AML-193 (cell line): Measurements from ENCODE around the gene IRX1.

ENCODE experiments used
- DNase-seq, 2 experiments: peaks; one replicate each; lab custom pipeline; 2025; lab: John Stamatoyannopoulos, UW

IRX1 gene

DNA sequence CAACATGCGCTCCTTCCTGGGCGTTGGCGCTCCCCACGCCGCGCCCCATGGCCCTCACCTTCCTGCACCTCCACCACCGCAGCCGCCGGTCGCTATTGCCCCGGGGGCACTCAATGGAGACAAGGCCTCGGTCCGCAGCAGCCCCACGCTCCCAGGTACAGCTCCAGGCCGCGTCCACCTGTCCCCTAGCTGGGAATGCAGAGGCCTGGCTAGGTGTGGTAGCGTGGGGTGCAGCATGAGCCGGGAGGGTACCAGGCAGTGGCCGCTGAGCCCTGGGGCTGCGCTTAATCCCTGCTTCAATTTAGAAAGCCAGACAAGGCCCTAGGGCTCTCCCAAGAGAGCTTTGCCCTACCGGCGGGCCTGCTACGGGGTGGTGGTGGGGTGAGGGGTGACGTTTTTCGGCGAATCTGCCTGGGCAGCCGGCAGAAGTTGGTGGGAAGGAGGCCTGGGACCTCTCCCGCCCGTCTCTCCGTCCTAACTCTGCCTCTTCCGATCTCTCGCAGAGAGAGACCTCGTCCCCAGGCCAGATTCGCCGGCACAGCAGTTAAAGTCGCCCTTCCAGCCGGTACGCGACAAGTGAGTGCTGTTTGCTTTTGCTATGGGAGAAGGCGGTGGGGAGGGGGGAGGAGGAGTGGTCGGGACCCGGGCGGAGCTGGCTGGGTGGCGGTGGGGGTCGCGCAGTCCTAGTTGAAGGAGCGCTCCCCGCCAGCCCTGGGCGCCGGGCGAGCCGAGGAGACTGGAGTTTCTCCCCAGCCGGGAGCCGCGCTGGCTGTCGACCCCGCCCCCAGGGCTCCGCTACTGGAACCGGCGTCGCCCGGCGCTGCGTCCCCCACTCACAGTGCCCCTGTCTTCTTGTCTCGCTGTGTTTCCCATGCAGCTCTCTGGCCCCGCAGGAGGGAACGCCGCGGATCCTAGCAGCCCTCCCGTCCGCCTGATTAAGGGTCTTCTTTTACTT is 4.8 kb downstream of the IRX1 start:
- no peak for DNase-seq

DNA sequence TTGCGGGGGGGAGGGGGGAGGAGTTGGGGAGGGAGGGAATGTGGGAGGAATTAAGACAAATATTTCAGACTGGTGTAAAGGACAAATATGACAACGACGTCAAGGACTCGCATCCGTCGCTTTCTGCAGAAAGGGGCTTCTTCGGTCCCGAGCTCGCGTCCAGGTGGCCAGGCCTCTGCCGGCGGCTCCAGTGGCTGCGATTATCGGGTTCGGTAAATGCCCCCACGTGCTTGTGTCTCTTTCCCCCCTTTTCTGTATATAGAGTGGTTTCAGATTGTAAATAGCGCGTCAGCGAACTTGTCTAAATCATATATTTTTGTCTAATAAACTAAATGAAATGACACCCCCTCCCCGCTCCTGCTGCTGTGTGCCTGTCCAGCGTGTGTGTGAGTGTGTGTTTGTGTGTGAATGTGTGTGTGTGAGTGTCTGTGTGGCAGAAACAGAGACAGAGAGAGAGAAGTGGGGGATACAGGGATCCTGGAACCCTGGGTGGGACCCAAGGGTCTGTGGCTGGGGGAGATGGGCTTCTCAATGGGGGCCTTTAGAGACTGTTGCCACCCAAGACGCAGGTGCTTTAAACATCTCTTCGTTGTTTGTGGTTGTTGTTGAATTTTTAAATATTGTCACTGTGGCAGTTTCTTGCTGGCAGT is 5.6 kb downstream of the IRX1 start:
- no peak for DNase-seq

DNA sequence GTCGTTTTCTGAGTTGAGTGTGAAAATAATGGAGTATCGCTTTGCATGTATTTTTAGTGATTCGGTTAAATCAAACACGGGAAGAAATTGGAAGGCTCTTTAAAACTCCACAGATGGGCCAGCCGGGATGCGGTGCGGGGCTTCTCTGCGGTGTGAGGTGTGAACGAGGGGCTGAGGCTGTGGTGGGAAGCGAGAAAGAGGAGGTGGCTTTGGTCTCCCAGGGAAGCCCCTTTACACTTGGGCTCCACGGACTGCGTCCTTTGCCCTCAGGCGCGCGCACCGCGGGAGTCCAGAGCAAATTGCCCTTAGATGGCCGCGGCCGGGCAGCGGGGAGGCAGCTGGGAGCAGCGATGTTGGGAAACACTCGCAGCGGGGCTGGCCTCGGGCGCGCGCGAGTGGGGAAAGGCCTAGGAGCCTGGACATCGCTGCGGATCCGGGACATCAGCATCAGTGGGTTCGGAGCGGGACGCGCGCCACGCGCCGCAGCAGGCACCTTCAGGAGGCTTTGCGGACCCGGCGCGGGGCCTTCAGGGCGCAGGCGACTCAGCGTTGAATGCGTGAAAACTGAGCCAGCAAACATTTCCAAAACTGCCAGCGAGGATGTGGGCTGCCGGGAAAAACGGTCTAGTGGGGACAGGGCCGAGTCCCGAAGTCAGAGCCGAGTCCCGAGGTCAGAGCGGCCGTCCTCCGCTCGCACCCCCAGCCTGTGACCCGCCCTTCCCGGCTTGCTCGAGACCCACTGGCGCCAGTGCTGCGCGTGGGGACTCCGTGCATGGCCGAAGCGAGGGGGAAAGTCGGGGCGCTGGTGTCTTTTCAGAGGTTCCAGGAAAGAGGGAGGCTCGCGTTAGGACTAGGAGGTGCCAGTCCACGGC is 6.5 kb downstream of the IRX1 start:
- no peak for DNase-seq

DNA sequence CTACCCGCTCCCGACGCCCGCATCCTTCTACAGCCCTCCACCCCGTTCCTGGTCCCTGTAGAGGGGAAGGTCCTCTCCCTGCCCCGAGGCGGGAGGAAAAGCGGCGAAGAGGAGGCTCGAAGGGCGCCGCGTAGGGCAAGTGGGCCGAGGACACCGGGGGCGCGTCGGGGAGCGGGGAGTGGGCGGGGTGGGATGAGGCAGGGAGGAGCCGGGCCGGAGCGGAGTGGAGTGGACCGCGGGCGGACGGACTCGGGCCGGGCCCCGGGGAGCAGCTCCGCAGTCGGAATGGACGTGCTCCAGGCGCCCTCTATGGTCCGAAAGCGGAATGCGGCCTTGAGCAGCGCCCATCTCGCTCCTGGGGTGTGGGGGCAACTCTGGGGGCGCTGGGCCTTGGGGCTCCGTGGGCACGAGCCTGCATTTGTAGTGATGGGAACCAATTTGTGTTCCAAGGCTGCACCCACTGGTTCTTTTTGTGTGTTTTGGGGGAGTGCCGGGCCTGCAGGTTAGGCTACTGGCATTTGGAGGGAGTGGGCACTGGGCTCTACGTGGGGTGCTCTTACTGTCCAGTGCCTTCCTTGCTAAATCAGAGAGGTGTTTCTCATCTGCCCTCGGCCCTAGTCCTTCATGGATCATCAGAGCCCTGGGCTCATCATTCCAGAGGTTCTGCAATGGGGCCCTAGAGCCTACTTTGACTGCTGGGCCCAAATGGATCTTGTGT is 7.3 kb downstream of the IRX1 start:
- DNase-seq, result no peak

DNA sequence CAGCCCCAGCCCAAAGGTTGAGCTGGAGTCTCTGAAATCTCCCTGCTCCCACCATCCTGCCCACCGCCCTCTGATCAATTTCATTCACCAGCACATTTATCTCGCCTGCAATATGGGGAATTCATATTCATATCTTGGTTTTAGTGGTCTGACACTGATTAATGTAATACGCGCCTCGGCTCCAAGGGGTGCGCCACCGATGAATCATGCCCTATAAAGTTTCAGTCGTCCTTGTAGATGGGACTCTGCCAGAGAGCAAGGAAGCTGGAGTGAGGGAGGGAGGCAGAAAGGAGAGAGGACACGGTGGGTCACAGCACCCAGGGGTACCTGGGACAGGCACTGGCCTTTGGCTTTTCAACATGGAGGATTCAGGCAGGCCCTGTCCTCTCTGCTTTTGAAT is 8.9 kb downstream of the IRX1 start:
- no peak for DNase-seq

DNA sequence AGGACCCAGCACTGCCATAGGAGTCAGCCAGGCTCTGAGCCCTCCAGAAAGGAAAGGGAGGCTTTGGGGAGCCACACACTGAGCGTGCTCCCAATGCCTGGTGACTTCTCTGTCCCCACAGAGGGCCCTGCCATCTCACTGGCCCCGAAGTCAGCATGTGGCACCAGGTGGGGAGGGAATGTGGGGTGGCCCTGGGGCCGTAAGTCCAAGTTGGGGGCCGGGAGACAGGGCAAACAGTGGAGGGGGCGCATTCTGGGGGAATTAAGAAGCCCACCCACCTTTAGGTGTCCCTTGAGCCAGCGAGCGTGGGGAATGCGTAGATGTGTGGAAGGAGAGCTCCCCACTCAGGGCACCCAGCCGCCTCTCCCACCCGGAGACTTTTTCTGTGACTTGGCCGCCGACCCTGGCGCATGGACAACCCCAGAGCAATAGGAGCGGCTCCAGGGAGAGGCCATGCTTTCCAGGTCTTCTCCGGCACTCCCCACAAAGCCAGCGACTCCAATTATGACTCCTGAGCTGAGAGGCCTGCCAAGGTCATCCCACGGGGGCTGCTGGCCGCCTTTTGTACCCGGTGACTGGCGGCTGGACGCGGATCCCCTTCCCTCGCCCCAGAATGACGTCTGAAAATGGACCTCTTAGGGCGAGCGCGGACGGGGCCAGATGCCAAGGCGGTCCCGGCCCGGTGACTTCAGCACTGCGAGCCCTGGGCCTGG is 9.8 kb downstream of the IRX1 start:
- DNase-seq, result no peak

DNA sequence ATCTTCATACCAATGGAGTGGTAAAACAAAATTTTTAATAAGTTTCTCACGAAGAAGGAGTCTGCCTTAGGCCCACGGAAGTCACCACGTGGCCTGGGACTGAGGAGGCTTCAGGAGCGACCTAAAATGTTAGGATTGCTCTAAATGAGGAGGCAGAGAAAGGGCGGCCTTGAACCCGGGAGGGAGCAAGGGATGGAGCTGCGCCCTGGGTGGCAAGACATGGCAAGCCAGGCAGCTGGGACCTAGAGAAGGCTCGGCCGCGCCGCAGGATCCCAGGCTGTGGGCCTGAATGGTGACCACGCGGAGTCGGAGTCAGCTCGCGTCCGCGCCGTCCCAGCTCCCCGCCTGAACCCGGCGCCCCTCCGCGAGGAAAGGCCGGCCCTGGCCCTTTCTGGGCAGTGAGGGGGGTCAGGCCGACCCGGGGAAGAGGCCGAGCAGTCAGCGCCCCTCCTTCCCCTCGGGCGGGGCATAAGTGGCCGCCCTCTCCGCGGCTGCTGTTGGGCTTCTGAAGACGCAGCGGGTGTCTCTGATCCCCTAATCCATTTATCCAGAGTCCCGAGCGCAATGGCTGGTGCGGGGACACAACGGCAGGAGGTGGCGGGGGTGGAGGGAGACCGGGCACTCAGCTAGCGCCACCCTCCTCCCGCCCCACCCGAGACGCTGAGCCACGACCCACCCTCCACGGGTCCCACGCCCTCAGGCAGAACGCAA is 10.6 kb downstream of the IRX1 start:
- DNase-seq, result no peak

DNA sequence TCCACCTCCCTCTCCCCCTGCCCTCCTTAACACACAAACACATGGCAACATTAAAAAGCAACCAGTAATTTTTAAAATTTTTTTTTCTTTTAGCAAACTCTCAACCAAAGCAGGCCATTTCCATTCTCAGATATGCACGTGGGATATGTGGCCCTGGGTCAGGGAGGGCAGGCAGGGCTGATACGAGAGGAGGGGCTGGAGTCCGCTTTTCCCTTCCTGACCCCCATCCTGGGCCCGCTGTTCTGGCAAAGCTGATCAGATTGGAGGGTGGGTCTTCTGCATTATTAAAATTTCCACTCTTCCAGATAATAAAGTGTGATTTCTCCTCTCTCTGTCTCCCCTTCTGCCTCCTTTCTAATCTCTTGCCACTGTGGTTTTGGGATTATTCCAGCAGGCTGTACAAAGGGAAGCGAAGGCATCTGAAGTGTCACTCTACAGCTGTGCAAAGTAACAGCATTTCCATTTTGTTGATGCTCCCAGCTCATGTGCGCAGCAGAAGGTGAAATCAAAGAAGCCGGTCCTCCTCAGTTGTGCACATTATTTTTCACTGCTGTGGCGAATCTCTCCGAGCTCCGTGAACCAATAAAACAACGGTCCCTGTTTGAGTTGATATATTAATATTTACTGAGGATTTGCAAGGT is 12.0 kb downstream of the IRX1 start:
- no peak for DNase-seq

DNA sequence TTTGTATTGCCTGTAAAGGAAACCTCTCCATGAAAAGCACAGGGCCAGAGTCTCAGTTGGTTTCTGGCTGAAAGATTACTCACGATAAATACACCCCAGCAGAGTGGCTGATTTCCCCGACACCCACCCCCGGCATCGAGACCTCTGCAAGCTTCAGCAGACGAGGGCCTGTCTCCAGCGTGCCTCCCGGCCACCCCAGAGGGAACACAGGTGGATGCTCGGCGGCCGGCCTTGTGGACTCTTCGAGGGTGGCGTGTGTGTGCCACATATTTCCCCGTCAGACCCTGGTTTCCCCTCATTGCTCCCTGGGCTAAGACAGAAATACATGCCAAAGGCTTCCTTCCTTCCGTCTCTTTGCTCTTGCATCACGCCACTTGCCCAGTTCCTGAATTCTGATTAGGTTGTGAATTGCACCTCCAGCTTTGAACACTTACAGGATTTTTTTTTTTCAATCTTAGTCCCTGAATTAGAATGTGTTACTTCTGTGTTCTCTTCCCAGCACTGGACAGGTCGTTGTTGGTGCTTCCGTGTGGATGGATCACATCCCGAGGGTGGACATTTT is 13.6 kb downstream of the IRX1 start:
- DNase-seq, result no peak

DNA sequence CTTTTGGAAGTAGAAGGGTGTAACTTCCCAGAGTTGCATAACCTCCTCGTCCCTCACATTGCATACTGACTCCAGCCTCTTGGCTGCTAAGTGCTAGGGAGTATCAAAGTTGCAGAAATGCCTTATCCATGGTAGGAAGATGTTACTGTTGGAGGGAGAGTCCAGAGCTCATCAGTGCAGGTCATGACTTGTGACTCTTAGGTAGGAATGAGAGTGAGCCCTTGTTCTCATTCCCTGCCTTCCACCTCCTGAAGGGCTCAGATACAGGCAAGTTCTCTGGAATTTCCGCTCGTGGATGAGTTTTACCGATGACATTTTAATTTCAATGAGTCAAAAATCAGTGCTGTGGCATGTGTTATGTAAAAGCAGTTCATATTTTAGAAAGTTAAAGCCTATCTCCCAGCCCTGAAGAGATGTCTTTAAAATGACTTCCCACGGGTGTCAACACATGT is 17.0 kb downstream of the IRX1 start:
- DNase-seq, result no peak

DNA sequence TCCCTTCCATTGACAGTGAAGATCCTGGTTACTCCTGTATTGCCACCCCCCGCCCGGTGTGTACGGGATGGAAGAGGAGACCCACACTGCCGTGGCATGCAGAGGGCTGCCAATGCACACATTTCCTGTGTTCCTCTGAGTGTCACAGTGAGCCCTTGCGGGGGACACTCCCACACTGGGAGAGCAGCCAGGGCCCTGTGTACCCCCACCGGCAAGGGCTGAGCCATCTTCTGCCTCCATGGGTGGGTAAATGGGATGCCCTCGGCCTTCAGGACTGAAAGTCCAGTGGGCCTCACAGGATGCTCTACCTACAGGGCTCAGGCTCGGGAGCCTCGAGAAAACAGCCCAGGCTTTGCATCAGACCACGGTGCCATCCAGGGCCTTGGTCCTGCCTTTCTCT is 18.1 kb downstream of the IRX1 start:
- no peak for DNase-seq

DNA sequence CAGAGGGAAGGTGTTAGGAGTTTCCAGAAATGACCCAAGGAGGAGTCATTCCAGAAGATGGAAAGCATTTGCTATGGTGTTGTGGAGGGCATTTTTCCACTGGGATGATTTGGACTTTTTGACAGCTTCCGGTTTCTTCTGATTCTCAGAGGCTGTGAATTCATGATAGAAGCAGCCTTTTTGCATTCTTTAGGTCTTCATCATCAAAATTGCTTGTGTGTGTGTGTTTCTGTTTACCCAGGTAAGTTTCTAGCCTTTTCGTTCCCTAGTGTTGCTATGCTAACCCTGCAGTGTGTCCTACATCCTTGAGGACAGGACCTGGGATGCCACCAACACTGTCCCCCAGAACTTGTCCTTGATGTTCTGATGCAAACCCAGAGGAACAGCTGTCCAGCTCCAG is 19.6 kb downstream of the IRX1 start:
- no peak for DNase-seq

DNA sequence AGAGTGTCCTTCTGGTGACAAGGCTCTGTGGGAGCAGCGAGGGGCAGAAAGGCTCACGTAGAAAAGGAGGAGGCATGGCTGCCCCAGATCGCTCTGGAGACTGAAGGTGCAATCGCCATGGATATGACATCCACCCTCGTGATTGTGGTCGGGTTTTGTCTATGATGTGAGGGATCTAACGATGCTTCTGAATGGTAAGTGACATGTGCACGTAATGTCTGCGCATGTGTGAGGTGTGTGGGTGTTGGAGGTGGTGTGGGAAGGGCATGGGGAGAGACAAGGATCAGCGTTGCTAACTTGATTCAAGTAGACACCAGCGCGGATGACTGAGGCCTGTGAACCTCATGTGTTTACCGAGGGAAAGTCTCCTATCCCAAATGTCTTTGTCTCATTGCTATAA is 20.2 kb downstream of the IRX1 start:
- DNase-seq, result no peak

DNA sequence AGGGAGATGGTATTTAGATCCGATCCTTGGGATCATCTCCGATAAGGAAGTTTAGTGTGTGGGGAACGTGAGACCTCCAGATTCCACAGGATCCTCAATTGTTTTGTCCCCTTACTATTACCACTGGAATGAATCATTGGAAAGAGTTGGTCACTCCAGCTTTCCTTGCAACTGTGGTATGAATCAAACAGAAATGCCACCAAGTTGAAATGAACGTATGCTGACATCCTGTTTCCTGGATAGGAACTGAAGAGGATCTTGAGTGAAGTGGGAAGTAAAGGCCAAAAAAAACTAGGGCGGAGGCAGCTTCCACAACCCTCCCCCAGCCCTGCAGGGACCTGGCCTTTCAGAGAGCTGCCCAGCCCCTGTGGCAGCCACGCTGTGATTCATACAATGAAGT is 23.9 kb downstream of the IRX1 start:
- no peak for DNase-seq

DNA sequence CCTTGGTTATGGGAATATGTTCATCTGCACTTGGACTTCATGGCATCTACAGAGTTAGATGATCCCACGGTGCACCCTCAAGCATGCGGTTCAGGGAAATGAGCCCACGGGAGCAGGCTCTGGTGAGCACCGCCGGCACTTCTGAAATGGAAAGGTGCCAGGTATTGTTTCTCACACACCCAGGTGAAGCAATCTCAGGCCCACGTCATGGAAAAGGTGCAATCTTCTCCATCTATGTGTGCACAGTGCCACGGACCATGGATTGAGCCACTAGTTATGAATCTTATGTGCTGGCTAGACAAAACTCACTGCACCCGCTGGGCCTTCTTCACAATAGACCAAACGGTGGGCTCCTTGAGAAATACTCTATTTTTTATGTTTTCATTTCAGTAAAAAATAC is 27.3 kb downstream of the IRX1 start:
- no peak for DNase-seq

DNA sequence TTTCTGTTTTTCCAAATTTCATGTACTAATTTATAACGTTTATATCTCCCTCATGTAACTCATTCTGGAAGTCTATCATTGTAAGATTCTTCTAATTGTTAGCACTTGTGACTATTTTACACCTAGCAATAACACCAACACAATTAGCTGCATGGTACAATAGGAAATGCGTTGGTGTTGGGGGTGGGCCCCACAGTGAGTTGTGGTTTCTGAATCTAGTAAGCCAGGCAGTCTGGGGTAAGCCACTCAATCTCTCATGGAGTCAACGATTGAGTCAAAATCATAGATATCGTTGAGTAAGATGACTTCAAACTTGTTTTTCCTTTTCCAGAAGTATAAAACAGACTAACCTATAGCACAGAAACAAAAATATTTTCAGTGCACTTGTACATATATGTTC is 30.0 kb downstream of the IRX1 start:
- DNase-seq, result no peak

DNA sequence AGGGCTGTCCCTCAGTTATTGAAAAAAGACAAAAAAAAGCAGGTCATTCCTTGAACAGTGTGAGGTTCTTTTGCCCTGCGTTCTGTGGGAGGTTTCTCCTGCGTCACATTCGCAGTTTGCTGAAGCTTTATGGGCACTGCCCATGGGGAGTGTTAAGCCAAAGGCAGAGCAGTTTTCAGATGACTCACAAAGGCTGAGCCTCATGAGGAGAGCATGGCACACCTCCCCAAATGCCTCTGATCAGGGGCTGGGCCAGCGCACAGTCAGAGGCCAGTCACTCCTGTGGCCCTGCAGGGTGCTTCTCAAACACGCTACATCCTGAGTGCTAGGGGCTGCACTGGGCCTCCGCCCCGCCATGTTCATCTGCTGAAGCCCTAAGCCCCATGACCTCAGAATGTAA is 38.4 kb downstream of the IRX1 start:
- DNase-seq, result no peak

DNA sequence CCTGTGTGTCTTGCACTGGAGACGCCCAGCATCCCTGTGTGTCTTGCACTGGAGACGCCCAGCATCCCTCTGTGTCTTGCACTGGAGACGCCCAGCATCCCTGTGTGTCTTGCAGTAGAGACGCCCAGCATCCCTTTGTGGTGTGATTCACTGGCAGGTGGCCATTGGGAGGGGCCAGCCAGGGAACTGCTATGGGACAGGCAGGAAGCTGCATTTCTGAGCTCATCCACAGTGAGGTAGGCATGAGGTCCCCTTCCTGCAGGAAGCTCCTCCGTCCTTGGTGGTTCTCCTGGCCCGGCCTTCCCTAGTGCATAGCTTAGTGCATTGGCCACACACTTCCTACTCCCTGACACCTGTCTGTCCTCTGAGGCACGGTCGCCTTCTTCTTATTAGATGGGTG is 43.5 kb downstream of the IRX1 start:
- no peak for DNase-seq

DNA sequence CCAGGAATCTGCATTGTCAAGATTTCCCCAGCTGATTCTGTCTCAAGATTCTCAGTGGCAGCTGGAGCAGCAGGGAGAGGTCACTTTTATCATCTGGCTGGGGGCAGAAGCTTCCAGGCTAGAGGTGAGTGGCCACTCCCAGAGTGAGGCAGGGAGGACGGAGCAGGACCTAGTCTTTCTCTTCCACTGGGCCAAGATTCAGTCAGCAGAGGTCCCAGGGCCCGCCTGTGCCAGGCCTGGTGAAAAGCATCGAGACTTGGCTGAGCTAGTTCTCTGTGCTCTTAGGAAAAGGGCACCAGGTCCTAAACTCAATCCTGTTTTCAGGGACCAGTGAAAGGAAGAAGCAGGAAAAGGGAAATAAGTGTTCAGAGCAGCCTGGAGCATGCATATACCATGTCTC is 46.6 kb downstream of the IRX1 start:
- no peak for DNase-seq

DNA sequence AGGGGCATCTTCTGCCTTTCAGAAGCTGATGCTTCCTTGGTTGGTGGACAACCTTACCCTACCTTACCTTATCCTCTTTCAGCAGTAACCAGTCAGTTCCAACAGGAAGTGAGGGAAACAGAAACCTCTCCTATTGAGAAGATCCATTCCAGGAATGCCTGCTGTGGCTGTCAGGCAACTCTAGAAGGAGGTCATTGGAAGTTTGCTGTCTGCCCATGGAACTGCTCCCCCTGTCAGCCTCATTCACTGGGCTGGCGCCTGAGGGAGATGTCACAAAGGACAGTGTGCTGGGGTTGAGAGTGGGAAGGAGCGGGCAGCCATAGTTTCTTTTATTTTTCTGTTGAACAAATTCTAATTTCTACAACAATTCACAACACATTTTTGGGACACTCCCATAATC is 54.7 kb downstream of the IRX1 start:
- no peak for DNase-seq
